A673 (cell line): Measurements from ENCODE around the gene ANKRD10. TPM values are rescaled to one million over a fixed set of nuclear protein-coding genes. Genes with fewer than 3 reads are reported as not detected.

Experiments
- BruUV-seq: library from RNA; stranded (reverse); fragments of 400-500 nt; replicated peaks from 2 replicates; lab custom pipeline; 2021; lab: Mats Ljungman, UMichigan
- CTCF ChIA-PET: fragments of 300-600 bp; sonication (Branson Sonifier 250); formaldehyde crosslinking; loops from one replicate; lab custom pipeline; 2022; ENCODE audit warnings: antibody characterized with exemption; lab: Charles Lee
- POLR2A ChIA-PET: fragments of 300-600 bp; sonication (Branson Sonifier 250); formaldehyde crosslinking; loops from one replicate; lab custom pipeline; 2022; ENCODE audit warnings: antibody characterized with exemption; ENCODE audit not compliant: low non-redundant PET; lab: Charles Lee
- DNase-seq: peaks from one replicate; pipeline ENCODE4 v3.0.0-alpha.2; 2015; ENCODE audit warnings: low spot score
- H3K27ac ChIP-seq: fragments of 200-600 bp; sonication (generic); 2 replicates; pipeline ENCODE4 v1.5.1; 2016; ENCODE audit warnings: mixed run types, low read depth, mild to moderate bottlenecking, mixed read lengths, antibody characterized with exemption, low read length; ENCODE audit not compliant: poor library complexity, severe bottlenecking
- H3K27me3 ChIP-seq: fragments of 200-600 bp; sonication (generic); replicated peaks from 2 replicates; pipeline ENCODE4 v1.6.1; 2017; ENCODE audit warnings: mixed run types, low read depth, mild to moderate bottlenecking, mixed read lengths, antibody characterized with exemption, low read length; ENCODE audit not compliant: insufficient read depth, poor library complexity
- H3K36me3 ChIP-seq: fragments of 200-600 bp; sonication (generic); 2 replicates; pipeline ENCODE4 v1.6.1; 2016; ENCODE audit warnings: mixed run types, mild to moderate bottlenecking, mixed read lengths, antibody characterized with exemption, low read length; ENCODE audit not compliant: insufficient read depth, poor library complexity, severe bottlenecking
- H3K4me1 ChIP-seq: fragments of 200-600 bp; sonication (generic); 2 replicates; pipeline ENCODE4 v1.6.1; 2017; ENCODE audit warnings: mixed run types, mild to moderate bottlenecking, mixed read lengths, antibody characterized with exemption, low read length; ENCODE audit not compliant: insufficient read depth, poor library complexity, severe bottlenecking
- H3K4me3 ChIP-seq: fragments of 200-600 bp; sonication (generic); 2 replicates; pipeline ENCODE4 v1.5.1; 2016; ENCODE audit warnings: low read depth, mixed run types, mild to moderate bottlenecking, mixed read lengths, low read length; ENCODE audit not compliant: poor library complexity, severe bottlenecking
- H3K9me3 ChIP-seq: fragments of 200-600 bp; sonication (generic); 2 replicates; pipeline ENCODE4 v1.6.1; 2016; ENCODE audit warnings: mixed run types, low read depth, mild to moderate bottlenecking, mixed read lengths, antibody characterized with exemption, low read length; ENCODE audit not compliant: poor library complexity, severe bottlenecking
- CTCF ChIP-seq: fragments of 300-800, 200-600 bp; sonication (generic); conservative IDR thresholded peaks from 2 replicates; pipeline ENCODE4 v1.5.1; 2017; ENCODE audit warnings: low read depth, mild to moderate bottlenecking, antibody characterized with exemption, low read length, moderate library complexity, mixed read lengths
- EZH2 ChIP-seq: fragments of 200-600 bp; sonication (generic); IDR thresholded peaks from 2 replicates; pipeline ENCODE4 v1.6.1; 2017; ENCODE audit warnings: borderline replicate concordance, low read depth, mild to moderate bottlenecking, mixed read lengths, antibody characterized with exemption, low read length; ENCODE audit not compliant: poor library complexity, severe bottlenecking
- intact Hi-C: fragments of 100-400 bp; cut with micrococcal nuclease; formaldehyde crosslinking; loops from one replicate; pipeline ENCODE4 v1.10.0; 2022; ENCODE audit not compliant: unreplicated experiment
- total RNA-seq: library from RNA; stranded (reverse); gene quantifications from 2 replicates; pipeline ENCODE4 v1.2.3, GENCODE V29; 2021

Gene ANKRD10
- total RNA-seq, 1 experiment from 2014 or later = 96.2 TPM

- no peak for DNase-seq
- no peak overlapping the region for H3K4me3 ChIP-seq
- BruUV-seq = no TSS peak
- no peak overlapping the region for H3K27ac ChIP-seq
- intact Hi-C loops = no loop called here
- H3K27me3 ChIP-seq = no peaks in the 10 kb centered on the region
- CTCF ChIA-PET = no interaction called here
- TF ChIP-seq EZH2 = no peak
- no peak for TF ChIP-seq CTCF
- peaks cover 8% of the 10 kb centered on the region for H3K9me3 ChIP-seq
- no peaks in the 10 kb centered on the region for H3K36me3 ChIP-seq
- POLR2A ChIA-PET = no interaction called here
- H3K4me1 ChIP-seq = no peaks in the 10 kb centered on the region
Measured at GRCh38 chr13:110860983-110861382, 53.9 kb downstream of the ANKRD10 start.

- no peak for TF ChIP-seq EZH2
- TF ChIP-seq CTCF = no peak
- Histone ChIP-seq H3K36me3 (no peaks in the 10 kb centered on the region), H3K27ac (no peak overlapping the region), H3K4me3 (no peak overlapping the region), H3K9me3 (peaks cover 8% of the 10 kb centered on the region), H3K4me1 (no peaks in the 10 kb centered on the region), H3K27me3 (no peaks in the 10 kb centered on the region)
- DNase-seq = no peak
- intact Hi-C loops = no loop called here
- no TSS peak for BruUV-seq
- CTCF ChIA-PET = no interaction called here
- POLR2A ChIA-PET = no interaction called here
Measured at GRCh38 chr13:110856942-110857835, 57.7 kb downstream of the ANKRD10 start.

- H3K36me3 ChIP-seq = no peaks in the 10 kb centered on the region
- POLR2A ChIA-PET = no interaction called here
- no peak overlapping the region for H3K4me3 ChIP-seq
- DNase-seq = no peak
- CTCF ChIA-PET = no interaction called here
- BruUV-seq = no TSS peak
- intact Hi-C loops = no loop called here
- H3K4me1 ChIP-seq = no peaks in the 10 kb centered on the region
- no peak overlapping the region for H3K27ac ChIP-seq
- peaks cover 8% of the 10 kb centered on the region for H3K9me3 ChIP-seq
- TF ChIP-seq EZH2 = no peak
- no peak for TF ChIP-seq CTCF
- no peaks in the 10 kb centered on the region for H3K27me3 ChIP-seq
Measured at GRCh38 chr13:110855363-110855762, 59.5 kb downstream of the ANKRD10 start.
